ENCODE results near the gene NRARP. TPM values are rescaled to one million over a fixed set of nuclear protein-coding genes. Genes with fewer than 3 reads are reported as not detected.

NRARP gene
- total RNA-seq, 1 experiment from 2014 or later, result 16.9 TPM

DNA sequence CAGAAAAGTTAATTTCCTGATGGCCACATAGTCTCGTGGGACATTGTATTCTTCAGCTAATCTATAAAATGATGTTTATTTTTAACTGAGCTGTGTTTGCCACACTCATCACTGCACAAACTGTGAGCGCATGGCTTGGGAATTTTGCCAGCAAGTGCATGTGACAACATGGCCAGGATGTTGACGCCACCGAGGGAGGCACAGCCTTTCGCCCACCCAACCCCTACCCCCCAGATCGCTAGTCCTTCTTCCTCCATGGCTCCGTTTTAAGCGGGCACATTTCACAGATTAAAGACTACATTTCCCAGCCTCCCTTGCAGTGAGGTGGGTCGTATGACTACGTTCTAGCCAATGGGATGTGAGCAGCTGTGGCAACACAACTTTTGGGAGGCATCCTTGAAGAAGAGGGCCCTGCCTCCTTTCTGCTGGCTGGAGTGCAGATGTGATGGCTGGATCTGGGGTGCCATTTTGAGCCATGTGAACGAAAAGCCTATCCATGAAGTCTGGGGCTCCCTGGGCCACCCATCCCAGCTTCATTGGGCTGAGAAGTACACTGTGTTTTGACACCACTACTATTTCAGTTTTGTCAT lies 7.9 kb downstream of the NRARP start:
- ChIA-PET POLR2A (no interaction called here), CTCF (no interaction called here)
- BruUV-seq (replicated peaks), result no TSS peak
- intact Hi-C loops (cut with micrococcal nuclease; ENCODE audit: unreplicated experiment) (loop anchor here (10.0 kb wide), 1 partner anchor 131 kb away; the partner anchor contains the start of genes EXD3 and NOXA1), in situ Hi-C loops (cut with HindIII; ENCODE audit: low pct_unique_long_range_greater_than_20kb, low sequenced_read_pairs) (no loop called here)
- no peak for TF ChIP-seq TCF7L2 (IDR thresholded peaks at IDR 0.05; ENCODE audit: low read depth, low read length)
- no peak for TF ChIP-seq POLR2AphosphoS5 (IDR thresholded peaks at IDR 0.05; ENCODE audit: low read depth, low read length)
- TF ChIP-seq, protein P1, sequence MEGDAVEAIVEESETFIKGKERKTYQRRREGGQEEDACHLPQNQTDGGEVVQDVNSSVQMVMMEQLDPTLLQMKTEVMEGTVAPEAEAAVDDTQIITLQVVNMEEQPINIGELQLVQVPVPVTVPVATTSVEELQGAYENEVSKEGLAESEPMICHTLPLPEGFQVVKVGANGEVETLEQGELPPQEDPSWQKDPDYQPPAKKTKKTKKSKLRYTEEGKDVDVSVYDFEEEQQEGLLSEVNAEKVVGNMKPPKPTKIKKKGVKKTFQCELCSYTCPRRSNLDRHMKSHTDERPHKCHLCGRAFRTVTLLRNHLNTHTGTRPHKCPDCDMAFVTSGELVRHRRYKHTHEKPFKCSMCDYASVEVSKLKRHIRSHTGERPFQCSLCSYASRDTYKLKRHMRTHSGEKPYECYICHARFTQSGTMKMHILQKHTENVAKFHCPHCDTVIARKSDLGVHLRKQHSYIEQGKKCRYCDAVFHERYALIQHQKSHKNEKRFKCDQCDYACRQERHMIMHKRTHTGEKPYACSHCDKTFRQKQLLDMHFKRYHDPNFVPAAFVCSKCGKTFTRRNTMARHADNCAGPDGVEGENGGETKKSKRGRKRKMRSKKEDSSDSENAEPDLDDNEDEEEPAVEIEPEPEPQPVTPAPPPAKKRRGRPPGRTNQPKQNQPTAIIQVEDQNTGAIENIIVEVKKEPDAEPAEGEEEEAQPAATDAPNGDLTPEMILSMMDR (IDR thresholded peaks at IDR 0.05), result no peak
- no peak for TF ChIP-seq SIN3A (IDR thresholded peaks at IDR 0.05; ENCODE audit: borderline replicate concordance, insufficient read depth, low read depth, low read length)
- TF ChIP-seq, protein P2, sequence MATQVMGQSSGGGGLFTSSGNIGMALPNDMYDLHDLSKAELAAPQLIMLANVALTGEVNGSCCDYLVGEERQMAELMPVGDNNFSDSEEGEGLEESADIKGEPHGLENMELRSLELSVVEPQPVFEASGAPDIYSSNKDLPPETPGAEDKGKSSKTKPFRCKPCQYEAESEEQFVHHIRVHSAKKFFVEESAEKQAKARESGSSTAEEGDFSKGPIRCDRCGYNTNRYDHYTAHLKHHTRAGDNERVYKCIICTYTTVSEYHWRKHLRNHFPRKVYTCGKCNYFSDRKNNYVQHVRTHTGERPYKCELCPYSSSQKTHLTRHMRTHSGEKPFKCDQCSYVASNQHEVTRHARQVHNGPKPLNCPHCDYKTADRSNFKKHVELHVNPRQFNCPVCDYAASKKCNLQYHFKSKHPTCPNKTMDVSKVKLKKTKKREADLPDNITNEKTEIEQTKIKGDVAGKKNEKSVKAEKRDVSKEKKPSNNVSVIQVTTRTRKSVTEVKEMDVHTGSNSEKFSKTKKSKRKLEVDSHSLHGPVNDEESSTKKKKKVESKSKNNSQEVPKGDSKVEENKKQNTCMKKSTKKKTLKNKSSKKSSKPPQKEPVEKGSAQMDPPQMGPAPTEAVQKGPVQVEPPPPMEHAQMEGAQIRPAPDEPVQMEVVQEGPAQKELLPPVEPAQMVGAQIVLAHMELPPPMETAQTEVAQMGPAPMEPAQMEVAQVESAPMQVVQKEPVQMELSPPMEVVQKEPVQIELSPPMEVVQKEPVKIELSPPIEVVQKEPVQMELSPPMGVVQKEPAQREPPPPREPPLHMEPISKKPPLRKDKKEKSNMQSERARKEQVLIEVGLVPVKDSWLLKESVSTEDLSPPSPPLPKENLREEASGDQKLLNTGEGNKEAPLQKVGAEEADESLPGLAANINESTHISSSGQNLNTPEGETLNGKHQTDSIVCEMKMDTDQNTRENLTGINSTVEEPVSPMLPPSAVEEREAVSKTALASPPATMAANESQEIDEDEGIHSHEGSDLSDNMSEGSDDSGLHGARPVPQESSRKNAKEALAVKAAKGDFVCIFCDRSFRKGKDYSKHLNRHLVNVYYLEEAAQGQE (IDR thresholded peaks at IDR 0.05; ENCODE audit: insufficient read depth in 1 of 2, low read depth in 2 of 2, low read length in 1 of 2), result no peak
- H3K36me3 ChIP-seq (ENCODE audit: control insufficient read depth, insufficient read depth, low read length), result no peaks in the 10 kb centered on the region
- no peak for DNase-seq (ENCODE audit: low read depth, low spot score)
- ATAC-seq, result no peak
- no peaks in the 10 kb centered on the region for H3K27me3 ChIP-seq (ENCODE audit: control insufficient read depth, insufficient read depth, low read length)
- H3K9me3 ChIP-seq (ENCODE audit: control insufficient read depth, insufficient read depth, low read depth, low read length), result no peaks in the 10 kb centered on the region
- peaks cover 21% of the 10 kb centered on the region for H3K4me1 ChIP-seq (ENCODE audit: control insufficient read depth, insufficient read depth, low read length)
- no peak overlapping the region for H3K4me3 ChIP-seq (ENCODE audit: low read depth in 2 of 2, low read length in 2 of 2)
- H3K27ac ChIP-seq (ENCODE audit: low read length), result no peak overlapping the region

DNA sequence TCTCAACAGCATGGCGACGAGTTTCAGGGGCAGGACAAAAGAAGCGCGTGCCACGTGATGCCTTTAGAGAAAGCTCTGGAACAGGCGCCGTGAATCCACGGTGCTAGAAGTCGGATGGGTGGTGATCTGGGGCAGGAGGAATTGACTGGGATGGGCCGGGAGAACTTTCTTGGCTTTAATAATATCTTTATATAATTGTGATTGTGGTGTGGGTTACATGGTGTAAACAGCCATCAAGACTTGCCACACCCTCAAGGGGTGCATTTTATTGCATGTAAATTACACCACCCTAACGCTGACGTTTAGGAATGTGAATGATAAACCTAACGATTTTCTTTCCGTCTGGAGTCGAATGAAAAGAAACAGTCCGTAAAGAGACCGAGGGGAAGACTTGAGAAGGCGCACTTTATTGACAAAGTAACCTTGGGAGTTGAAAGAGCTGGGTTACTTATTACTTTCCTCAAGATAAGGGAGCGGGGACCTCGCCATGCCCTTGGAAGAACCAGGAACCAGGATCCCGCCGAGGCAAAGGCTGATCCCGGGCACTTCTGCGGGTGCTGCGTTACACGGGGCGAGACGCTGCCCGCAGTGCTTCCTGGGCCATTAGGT lies 8.5 kb downstream of the NRARP start:
- in situ Hi-C loops (cut with HindIII; ENCODE audit: low pct_unique_long_range_greater_than_20kb, low sequenced_read_pairs), result no loop called here
- POLR2A ChIA-PET, result no interaction called here

More for the DNA sequence above, 8.5 kb downstream of the NRARP start:
- H3K27me3 ChIP-seq (ENCODE audit: control insufficient read depth, insufficient read depth, low read length), result no peaks in the 10 kb centered on the region
- H3K4me1 ChIP-seq (ENCODE audit: control insufficient read depth, insufficient read depth, low read length), result peaks cover 17% of the 10 kb centered on the region
- no peak for DNase-seq (ENCODE audit: low read depth, low spot score)
- CTCF ChIA-PET, result no interaction called here
- BruUV-seq (replicated peaks), result no TSS peak
- H3K9me3 ChIP-seq (ENCODE audit: control insufficient read depth, insufficient read depth, low read depth, low read length), result no peaks in the 10 kb centered on the region
- ATAC-seq, result no peak
- no peaks in the 10 kb centered on the region for H3K36me3 ChIP-seq (ENCODE audit: control insufficient read depth, insufficient read depth, low read length)
- no peak overlapping the region for H3K27ac ChIP-seq (ENCODE audit: low read length)
- TF ChIP-seq, protein P1 (IDR thresholded peaks at IDR 0.05), result no peak
- TF ChIP-seq TCF7L2 (IDR thresholded peaks at IDR 0.05; ENCODE audit: low read depth, low read length) (no peak), SIN3A (IDR thresholded peaks at IDR 0.05; ENCODE audit: borderline replicate concordance, insufficient read depth, low read depth, low read length) (no peak), POLR2AphosphoS5 (IDR thresholded peaks at IDR 0.05; ENCODE audit: low read depth, low read length) (no peak)
- TF ChIP-seq, protein P2 (IDR thresholded peaks at IDR 0.05; ENCODE audit: insufficient read depth in 1 of 2, low read depth in 2 of 2, low read length in 1 of 2), result no peak
- no peak overlapping the region for H3K4me3 ChIP-seq (ENCODE audit: low read depth in 2 of 2, low read length in 2 of 2)
- intact Hi-C loops (cut with micrococcal nuclease; ENCODE audit: unreplicated experiment), result loop anchor here (10.0 kb wide), 1 partner anchor 131 kb away; the partner anchor contains the start of genes EXD3 and NOXA1
